ENCODE data around the gene SIN3B.

GRCh38 chr19:16904599-16904998, 75.4 kb downstream of the SIN3B start:
- TF ChIP-seq CTCF (IDR thresholded peaks at IDR 0.05; ENCODE audit: low read depth, low read length, poor library complexity, severe bottlenecking) (no peak), EZH2phosphoT487 (IDR thresholded peaks at IDR 0.05; ENCODE audit: borderline replicate concordance, low read length) (no peak)
